Ishikawa (cell line): ENCODE results near the gene ZIC5.

Experiments
- CEBPB ChIP-seq: IDR thresholded peaks from 2 replicates; pipeline ENCODE4 v1.6.1; 2012
- CREB1 ChIP-seq: IDR thresholded peaks from 2 replicates; pipeline ENCODE4 v1.6.1; 2012; ENCODE audit warnings: low read depth
- EGR1 ChIP-seq: IDR thresholded peaks from 2 replicates; pipeline ENCODE4 v1.6.1; 2012
- EP300 ChIP-seq: IDR thresholded peaks from 2 replicates; pipeline ENCODE4 v1.6.1; 2012; ENCODE audit warnings: borderline replicate concordance
- FOXM1 ChIP-seq: IDR thresholded peaks from 2 replicates; pipeline ENCODE4 v1.6.1; 2012; ENCODE audit warnings: low read depth, borderline replicate concordance
- MAX ChIP-seq: IDR thresholded peaks from 2 replicates; pipeline ENCODE4 v1.6.1; 2012
- NFIC ChIP-seq: IDR thresholded peaks from 2 replicates; pipeline ENCODE4 v1.6.1; 2012
- RAD21 ChIP-seq: IDR thresholded peaks from 2 replicates; pipeline ENCODE4 v1.6.1; 2012; ENCODE audit warnings: low read depth
- REST ChIP-seq: IDR thresholded peaks from 2 replicates; pipeline ENCODE4 v1.6.1; 2012; ENCODE audit warnings: low read depth, mild to moderate bottlenecking
- TAF1 ChIP-seq: IDR thresholded peaks from 2 replicates; pipeline ENCODE4 v1.6.1; 2012; ENCODE audit warnings: low read depth, mild to moderate bottlenecking
- TCF12 ChIP-seq: IDR thresholded peaks from 2 replicates; pipeline ENCODE4 v1.6.1; 2012; ENCODE audit warnings: low read depth
- TEAD4 ChIP-seq: IDR thresholded peaks from 2 replicates; pipeline ENCODE4 v1.6.1; 2012
- USF1 ChIP-seq: IDR thresholded peaks from 2 replicates; pipeline ENCODE4 v1.6.1; 2012
- YY1 ChIP-seq: IDR thresholded peaks from 2 replicates; pipeline ENCODE4 v1.6.1; 2012; ENCODE audit warnings: low read depth
- ZBTB7A ChIP-seq: IDR thresholded peaks from 2 replicates; pipeline ENCODE4 v1.6.1; 2012; ENCODE audit warnings: low read depth

The ZIC5 gene

GRCh38 chr13:99955107-99955746, 16.3 kb downstream of the ZIC5 start:
- TF ChIP-seq RAD21 = no peak
- no peak for TF ChIP-seq YY1
- TF ChIP-seq TEAD4 = no peak
- TF ChIP-seq TCF12 = no peak

- TF ChIP-seq CEBPB (no peak), USF1 (no peak), NFIC (no peak), TAF1 (no peak), TEAD4 (no peak), FOXM1 (no peak), YY1 (no peak), EP300 (no peak), CREB1 (no peak), TCF12 (no peak), EGR1 (no peak), REST (no peak), RAD21 (no peak), ZBTB7A (no peak), MAX (no peak)
Observed at GRCh38 chr13:99953138-99953755, 18.3 kb downstream of the ZIC5 start.

- TF ChIP-seq CEBPB (no peak), YY1 (no peak), CREB1 (no peak), REST (no peak), USF1 (no peak), TAF1 (no peak), EGR1 (no peak), FOXM1 (no peak), MAX (no peak), ZBTB7A (no peak), RAD21 (no peak), EP300 (no peak)
Observed at GRCh38 chr13:99949679-99950413, 21.7 kb downstream of the ZIC5 start.

- no peak for TF ChIP-seq YY1
- TF ChIP-seq NFIC = 0 out of 2 replicates have a peak, but pooled peaks have one; percentile 30
- TF ChIP-seq ZBTB7A = no peak
Observed at GRCh38 chr13:99948907-99949678, 22.5 kb downstream of the ZIC5 start.

GRCh38 chr13:99948411-99948810, 23.2 kb downstream of the ZIC5 start:
- TF ChIP-seq ZBTB7A (no peak), RAD21 (no peak), TEAD4 (no peak), CREB1 (no peak), TCF12 (no peak), NFIC (no peak), FOXM1 (no peak)
